H1 (cell line): ENCODE data around the gene GPSM3. TPM values are rescaled to one million over a fixed set of nuclear protein-coding genes. Genes with fewer than 3 reads are reported as not detected.

Source experiments
- CHD2 ChIP-seq: IDR thresholded peaks from 2 replicates; pipeline ENCODE4 v1.6.1; 2012; ENCODE audit warnings: low read length, improper control_type of control experiment
- E2F6 ChIP-seq: IDR thresholded peaks from 2 replicates; pipeline ENCODE4 v1.6.1; 2012; ENCODE audit warnings: inconsistent platforms
- KDM4A ChIP-seq: IDR thresholded peaks from one replicate; pipeline ENCODE4 v1.7.1; 2012; ENCODE audit warnings: low read depth, mild to moderate bottlenecking, moderate library complexity, low read length, inconsistent platforms; ENCODE audit not compliant: severe bottlenecking
- MAFK ChIP-seq: IDR thresholded peaks from 2 replicates; pipeline ENCODE4 v1.6.1; 2012; ENCODE audit warnings: low read depth, mild to moderate bottlenecking, improper control_type of control experiment, low read length
- NRF1 ChIP-seq: IDR thresholded peaks from 2 replicates; pipeline ENCODE4 v1.6.1; 2011; ENCODE audit warnings: mild to moderate bottlenecking, low read depth, low read length, improper control_type of control experiment
- SIN3A ChIP-seq, 2 experiments: IDR thresholded peaks in 1 of 2; conservative IDR thresholded peaks in 1 of 2; 2 replicates each; pipeline ENCODE4 v1.6.1; 2011 to 2012; ENCODE audit warnings: low read length in 2 of 2, improper control_type of control experiment in 1 of 2, low read depth in 1 of 2, mild to moderate bottlenecking in 1 of 2
- SIRT6 ChIP-seq: IDR thresholded peaks from one replicate; pipeline ENCODE4 v1.7.1; 2012; ENCODE audit warnings: low read length, inconsistent platforms
- SP2 ChIP-seq: IDR thresholded peaks from 2 replicates; pipeline ENCODE4 v1.6.1; 2012; ENCODE audit warnings: mild to moderate bottlenecking, low read length, inconsistent platforms
- TBP ChIP-seq: IDR thresholded peaks from 2 replicates; pipeline ENCODE4 v1.6.1; 2011; ENCODE audit warnings: low read depth, low read length, improper control_type of control experiment
- polyA plus RNA-seq, 7 experiments: library from polyadenylated mRNA; depleted of rRNA in 3 of 7; stranded (reverse) in 5 of 7; unstranded in 2 of 7; fragments of >200 nt in 5 of 7; fragments of 200-250 nt in 2 of 7; gene quantifications; 1 replicate in 5 of 7; 2 replicates in 1 of 7; 4 replicates in 1 of 7; pipeline versions ENCODE4 v1.2.1 to v1.2.3, GENCODE V29; 2011 to 2013; ENCODE audit warnings: missing spikeins in 2 of 7, mixed read lengths in 2 of 7
- total RNA-seq: library from RNA; stranded (reverse); fragmentation: NEBNext Ultra II Directional; extraction: Animal tissue kit (Norgen Biotek cat#: 25700); gene quantifications from 2 replicates; pipeline ENCODE4 v1.2.1, GENCODE V29; 2021
- TF ChIP-seq, protein P1 (sequence below): IDR thresholded peaks from 2 replicates; pipeline ENCODE4 v1.6.1; 2012; ENCODE audit warnings: inconsistent platforms
- TF ChIP-seq, protein P2 (sequence below), 3 experiments: IDR thresholded peaks; 1 replicate in 2 of 3; 2 replicates in 1 of 3; pipeline versions ENCODE4 v1.5.1 to v1.6.1; 2011; ENCODE audit warnings: low read length in 3 of 3, mild to moderate bottlenecking in 3 of 3, inconsistent platforms in 2 of 3, low read depth in 1 of 3, moderate library complexity in 1 of 3; ENCODE audit not compliant: insufficient read depth in 1 of 3; ENCODE audit errors: control extremely low read depth in 1 of 3

GPSM3 gene
- total and polyA plus RNA-seq, 2 of the 8 experiments (the other 6 are each of a cell fraction or from before 2014, with no cell fraction given), result 6.6 to 9.8 TPM

DNA sequence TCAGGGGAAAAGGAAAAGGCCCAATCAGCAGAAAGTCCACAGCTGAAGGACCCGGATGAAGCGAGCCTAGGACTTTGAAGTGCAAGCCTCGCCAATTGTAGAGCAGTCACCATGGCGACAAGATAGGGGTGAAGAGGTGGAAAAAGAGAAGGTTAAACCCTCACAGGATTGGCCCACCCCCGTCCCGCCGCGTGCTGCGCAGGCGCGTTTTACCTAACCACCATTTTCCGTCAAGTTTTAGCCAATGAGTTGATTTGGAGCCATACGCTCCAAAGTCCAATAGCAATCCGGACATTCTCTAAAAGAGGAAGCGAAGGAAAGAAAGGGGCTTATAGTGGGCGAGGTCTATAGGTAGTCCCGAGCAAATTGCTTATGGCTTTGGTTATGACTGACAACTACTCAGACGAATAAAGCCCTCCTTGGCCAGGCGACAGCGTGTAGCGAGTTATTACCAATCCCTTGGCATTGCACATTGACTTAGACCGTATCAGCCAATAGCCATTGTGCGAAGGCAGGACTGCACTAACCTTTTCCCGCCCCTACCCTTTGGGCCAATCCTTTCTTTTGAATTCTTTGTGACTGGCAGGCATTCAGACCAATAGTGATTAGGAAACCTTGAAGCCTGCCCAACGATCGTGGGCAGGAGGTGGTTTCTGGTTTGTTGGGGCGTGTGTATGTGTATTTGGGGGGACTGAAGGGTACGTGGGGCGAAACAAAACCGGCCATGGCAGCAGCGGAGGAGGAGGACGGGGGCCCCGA, 14.5 kb downstream of the GPSM3 start, which contains the start of gene RNF5 (continued):
- TF ChIP-seq KDM4A (peak; percentile 38), SP2 (peak; percentile 79), MAFK (peak; percentile 83; the same call in 1 of the 2 replicates), NRF1 (peak; percentile 68), SIRT6 (no peak), CHD2 (peak; percentile 81), TBP (0 out of 2 replicates have a peak, but pooled peaks have one; percentile 32), SIN3A (conservative IDR thresholded peaks at IDR 0.05 in 1 of 2, IDR thresholded peaks at IDR 0.05 in 1 of 2; ENCODE audit: low read depth in 1 of 2, low read length in 2 of 2) (peak in 1 of 2 experiments; percentile 20; a peak in 2 of 4 replicates), E2F6 (peak; percentile 71)
- TF ChIP-seq, protein P1, sequence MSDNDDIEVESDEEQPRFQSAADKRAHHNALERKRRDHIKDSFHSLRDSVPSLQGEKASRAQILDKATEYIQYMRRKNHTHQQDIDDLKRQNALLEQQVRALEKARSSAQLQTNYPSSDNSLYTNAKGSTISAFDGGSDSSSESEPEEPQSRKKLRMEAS, result peak; percentile 84
- TF ChIP-seq, protein P2, sequence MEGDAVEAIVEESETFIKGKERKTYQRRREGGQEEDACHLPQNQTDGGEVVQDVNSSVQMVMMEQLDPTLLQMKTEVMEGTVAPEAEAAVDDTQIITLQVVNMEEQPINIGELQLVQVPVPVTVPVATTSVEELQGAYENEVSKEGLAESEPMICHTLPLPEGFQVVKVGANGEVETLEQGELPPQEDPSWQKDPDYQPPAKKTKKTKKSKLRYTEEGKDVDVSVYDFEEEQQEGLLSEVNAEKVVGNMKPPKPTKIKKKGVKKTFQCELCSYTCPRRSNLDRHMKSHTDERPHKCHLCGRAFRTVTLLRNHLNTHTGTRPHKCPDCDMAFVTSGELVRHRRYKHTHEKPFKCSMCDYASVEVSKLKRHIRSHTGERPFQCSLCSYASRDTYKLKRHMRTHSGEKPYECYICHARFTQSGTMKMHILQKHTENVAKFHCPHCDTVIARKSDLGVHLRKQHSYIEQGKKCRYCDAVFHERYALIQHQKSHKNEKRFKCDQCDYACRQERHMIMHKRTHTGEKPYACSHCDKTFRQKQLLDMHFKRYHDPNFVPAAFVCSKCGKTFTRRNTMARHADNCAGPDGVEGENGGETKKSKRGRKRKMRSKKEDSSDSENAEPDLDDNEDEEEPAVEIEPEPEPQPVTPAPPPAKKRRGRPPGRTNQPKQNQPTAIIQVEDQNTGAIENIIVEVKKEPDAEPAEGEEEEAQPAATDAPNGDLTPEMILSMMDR (IDR thresholded peaks at IDR 0.05; ENCODE audit: control extremely low read depth in 1 of 3, insufficient read depth in 1 of 3, low read depth in 1 of 3, low read length in 3 of 3), result no peak
